HG03469 (cell line): ENCODE results near the gene ATP5IF1.

Experiments used
- ATAC-seq: cut with Tn5 transposase; IDR thresholded peaks from one replicate; pipeline ENCODE4 v1.9.1; 2021; ENCODE audit warnings: mild to moderate bottlenecking, moderate library complexity, moderate number of reproducible peaks; ENCODE audit not compliant: unreplicated experiment

ATP5IF1 gene

DNA sequence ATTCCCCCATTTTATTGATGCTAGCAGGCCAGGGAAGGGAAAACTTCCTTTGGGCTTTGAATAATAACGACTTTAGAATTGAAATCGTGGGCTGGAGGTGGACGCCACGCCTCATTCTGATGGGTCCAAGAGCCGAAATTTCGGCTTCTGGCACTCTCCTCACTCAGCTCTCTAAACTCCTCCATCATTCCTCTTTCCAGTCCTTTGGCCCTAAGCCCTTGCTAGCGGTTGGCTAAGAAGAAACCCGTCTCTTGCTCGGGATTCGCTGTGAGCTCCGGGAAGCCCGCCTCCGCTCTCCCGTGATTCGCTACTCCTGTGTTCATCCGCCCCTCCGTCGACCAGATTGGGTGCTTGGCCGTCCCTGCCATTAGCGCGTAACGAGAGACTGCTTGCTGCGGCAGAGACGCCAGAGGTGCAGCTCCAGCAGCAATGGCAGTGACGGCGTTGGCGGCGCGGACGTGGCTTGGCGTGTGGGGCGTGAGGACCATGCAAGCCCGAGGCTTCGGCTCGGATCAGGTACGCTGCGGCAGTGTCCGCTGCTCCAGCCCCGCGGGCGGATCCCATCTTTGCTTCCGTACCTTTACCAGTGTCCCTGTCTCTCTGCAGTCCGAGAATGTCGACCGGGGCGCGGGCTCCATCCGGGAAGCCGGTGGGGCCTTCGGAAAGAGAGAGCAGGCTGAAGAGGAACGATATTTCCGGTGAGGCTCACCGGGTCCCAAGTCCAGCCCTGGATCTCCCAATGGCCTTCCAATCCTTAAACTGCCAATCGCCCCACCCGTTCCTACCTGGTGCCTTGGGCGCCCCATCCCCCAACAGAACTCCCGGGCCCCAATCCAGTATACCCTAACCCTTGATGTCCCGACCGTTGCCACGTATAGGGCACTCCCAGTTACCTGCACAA is at the start of gene ATP5IF1:
Gene ATP5IF1, plus strand, starts transcription at position 370 of the 901 bp plus-strand sequence. Its CDS starts 60 bp downstream, at position 430.
- ATAC-seq, result peak; percentile 64

DNA sequence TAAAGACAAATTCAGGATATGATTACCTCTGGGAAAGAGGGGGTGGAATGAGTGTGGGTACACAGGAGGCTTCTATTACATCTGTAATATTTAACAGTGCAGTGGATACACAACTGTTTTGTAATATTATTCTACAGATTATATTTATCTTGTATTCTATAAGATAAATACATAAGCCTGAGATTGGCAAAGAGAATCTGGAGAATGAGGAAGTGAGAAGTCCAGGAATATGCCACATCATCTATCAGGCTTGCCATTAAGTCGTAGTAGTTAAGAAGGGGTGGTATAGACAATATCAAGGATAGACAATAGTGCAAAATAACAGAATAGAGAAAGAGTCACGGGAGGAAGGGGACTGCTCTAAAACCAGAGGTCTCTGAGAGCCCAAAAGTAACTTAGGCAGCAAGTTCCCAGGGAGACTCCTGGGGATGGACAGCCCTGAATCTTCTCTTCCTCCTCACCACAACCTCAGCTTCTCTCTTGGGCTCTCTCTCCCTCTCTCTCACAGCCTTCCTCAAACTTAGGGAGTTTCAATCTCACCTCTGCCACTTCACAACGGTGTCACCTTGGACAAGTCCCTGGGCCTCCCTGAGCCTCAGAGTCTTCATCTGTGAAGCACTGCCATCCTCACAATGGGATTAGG is 45.5 kb upstream of the ATP5IF1 start:
- no peak for ATAC-seq

DNA sequence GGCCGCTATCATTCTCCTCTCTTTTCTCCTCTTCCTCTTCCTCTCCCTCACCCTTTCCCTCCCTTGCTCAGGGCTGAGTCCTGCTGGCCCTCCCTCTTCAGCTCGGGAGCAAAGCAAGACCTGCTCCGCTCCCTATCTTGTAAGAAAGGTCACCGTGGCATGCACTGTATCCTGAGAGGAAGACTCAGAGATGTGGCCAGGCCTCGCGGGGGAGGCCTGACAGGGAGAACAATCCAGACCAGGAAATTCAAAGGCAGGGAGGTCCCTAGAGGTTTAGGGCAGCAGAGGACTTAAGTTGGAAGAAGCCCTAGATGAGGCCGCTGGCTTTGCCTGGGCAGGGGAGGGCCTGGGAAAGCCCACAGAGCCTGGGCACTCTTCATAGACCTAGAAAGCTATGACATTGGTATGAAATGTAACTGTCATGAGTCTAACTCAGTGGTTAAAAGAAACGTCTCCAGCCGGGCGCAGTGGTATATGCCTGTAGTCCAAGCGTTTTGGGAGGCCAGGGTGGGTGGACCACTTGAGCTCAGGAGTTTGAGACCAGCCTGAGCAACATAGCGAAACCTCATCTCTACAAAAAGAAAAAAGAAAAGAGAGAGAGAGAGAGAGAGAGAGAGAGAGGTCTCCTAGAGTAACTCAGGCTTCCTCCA is 44.8 kb upstream of the ATP5IF1 start:
- no peak for ATAC-seq

DNA sequence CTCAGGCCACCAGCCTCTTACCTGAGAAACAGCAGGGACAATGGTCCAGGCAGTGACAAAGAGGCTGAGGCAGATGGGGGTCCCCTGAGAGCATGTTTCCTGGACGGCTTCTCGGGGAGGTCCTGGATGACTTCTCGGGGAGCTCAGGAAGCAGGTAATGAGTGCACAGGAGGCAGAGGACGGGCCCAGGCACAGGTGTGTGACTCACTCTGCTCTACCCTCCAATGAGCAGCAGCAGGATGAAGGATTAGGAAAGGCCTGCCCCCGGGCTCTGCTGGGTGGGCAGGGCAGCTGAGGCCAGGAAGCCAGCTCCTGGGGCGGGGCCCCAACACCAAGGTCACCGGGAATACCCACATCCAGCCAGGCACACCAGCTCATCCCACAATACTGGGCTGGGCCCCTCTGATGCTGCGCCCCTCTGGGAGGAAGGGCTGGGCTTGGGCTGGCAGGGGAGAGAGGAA is 42.2 kb upstream of the ATP5IF1 start:
- no peak for ATAC-seq

DNA sequence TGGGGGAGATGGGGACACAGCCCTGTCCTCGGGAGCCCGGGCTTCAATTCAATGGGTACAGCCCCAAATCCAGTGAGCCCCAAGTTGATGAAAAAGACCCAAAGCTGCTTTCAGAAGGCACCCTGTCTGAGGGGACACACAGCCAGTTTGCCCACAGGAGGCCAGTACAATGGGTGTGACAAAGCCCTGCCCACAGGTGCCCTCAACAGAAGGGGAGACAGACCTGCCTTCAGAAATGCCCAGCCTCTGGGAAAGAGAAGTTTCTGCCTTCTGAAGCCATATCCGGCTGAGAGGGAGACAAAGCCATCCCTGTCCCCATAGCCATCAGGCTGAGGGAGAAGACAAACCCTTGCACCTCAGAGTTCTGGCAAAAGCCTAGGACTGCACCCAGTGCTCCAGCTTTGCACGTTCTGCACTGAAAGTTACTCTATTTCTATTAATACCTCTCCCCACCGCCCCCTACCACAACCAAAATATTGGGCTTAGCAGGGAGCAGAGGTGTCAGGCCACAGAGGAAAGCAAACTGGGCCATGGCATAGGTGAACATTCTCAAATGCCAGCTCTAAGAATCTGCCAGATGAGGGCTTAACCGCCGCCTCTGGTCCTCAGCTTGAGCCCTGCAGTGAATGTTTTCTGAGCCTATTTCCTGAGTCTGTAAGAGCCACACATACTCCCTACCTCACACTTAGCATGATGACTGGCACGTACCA is 41.4 kb upstream of the ATP5IF1 start:
- no peak for ATAC-seq

DNA sequence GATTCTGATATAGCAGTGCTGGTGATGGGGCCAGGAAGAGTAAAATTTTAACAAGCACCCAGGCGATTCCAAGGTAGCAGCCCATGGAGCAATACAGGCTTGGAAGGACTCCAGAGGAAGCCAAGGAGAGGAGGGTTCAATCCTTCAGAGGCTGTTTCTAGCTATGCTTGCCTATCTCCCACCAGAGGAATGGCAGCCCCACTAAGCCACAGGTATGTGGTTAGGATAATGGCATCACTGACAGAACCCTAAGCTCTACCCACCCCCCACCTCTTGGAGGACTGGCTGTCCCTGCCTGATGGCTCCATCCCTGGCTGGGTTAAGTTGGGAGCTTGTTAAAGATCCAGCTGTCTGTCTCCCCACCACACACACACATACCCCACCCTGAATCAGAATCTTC is 40.1 kb upstream of the ATP5IF1 start:
- ATAC-seq, result no peak

DNA sequence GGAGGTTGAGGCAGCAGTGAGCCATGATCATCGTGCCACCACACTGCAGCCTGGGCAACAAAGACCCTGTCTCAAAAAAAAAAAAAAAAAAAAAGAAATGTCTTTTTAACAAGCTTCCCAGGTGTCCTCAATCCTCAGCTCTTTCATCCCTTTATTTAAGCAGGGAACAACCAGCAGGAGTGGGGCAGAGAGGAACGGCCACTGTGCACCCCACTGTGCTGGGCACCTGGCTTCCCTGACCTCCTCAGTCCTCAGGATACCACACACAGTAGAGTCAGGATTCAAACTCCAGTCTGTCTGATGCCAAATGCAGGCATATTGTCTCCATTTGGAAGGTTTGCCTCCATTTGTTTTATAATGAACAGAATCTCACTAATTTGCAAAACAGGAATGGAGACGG is 39.6 kb upstream of the ATP5IF1 start:
- no peak for ATAC-seq

DNA sequence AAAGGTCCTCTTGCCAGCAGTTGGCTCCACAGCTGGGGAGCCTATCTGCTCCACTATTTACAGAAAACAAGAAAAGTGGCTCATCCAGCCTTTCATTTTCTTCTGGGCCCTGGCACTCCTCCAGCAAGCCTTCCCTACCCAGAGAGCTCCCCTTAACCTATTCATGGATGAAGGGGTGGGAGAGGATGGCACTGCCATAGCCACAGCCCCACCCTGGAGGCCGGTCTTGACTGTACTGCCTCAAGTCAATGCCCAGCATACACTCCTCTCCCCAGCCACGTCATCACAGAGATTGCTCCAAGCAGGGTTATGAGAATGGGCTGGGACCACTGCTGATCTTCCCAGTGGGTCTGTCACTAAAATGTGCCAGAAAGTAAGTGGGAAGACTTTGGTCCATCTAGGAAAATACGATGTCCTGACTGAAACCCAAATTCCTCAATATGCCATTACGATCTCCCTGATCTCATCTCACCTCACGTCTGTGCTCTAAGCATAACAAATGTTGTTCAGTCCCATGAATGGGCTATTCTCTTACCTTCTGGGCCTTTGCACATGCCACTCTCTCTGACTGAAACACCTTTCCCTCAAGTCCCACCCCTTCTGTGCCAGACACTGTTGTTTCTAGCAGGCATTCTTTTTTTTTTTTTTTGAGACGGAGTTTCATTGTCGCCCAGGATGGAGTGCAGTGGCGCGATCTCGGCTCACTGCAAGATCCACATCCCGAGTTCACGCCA is 38.1 kb upstream of the ATP5IF1 start:
- no peak for ATAC-seq

DNA sequence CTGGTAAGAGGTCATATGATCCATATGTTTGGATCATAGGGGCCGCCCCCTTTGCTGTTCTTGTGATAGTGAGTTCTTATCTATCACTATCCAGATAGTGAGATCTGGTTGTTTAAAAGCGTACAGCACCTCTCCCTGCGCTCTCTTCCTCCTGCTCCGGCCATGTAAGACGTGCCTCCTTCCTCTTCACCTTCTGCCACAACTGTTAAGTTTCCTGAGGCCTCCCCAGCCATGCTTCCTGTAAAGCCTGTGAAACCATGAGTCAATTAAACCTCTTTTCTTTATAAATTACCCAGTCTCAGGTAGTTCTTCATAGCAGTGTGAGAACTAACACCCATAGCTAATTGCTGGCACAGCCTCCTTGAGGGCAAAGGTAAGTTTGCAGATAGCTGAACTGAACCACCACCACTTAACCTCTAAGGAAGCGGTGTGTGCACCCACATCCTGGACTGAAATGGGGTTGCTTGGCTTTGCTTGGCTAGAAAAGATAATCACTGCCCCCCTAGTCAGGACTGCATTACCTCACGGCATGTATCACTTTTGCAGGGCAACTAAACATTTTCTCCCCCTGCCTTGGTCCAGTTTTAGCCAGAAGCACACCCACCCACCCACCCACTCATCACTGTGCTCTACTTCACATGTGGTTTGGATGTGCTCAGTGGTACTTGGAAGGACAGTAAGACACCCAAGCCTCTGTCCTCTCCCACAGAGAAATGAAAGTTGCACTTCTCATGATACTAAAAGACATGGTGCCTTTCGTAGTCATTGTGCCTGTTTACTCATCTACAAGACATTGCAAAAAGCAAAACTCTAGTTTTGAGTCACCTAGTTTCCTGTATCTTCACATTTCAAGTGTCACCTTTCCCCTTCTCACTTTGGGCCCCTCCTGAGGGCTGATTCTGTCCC is 36.3 kb upstream of the ATP5IF1 start:
- peak; percentile 82 for ATAC-seq

DNA sequence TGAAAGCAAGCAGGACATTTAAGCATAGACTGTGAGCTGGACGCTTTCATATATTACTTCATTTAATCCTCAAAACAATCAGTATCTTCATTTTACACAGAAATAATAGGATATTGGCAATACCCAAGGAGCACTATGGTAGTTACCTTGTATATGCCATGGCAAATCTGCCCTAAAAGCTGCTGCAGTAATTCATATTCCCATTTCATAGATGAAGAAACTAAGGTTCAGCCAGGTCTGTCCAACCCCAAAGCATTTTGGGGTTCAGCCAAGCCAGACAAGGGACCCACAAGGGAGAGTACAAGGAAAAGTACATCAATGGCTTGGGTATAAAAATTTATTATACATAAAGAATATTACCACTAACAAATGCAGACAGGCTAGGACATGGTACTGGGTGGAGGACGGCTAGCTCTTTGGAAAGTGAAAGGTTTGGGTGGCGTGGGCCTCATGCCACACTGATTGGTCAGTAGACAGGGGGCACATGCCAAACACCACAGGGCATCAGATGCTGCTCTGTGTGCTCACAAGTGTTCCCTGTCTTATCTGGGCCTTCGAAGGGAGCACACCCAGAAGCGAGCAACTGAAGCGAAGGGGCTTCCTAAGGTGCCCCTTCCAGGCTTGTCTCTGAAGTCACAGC is 35.6 kb upstream of the ATP5IF1 start:
- no peak for ATAC-seq

DNA sequence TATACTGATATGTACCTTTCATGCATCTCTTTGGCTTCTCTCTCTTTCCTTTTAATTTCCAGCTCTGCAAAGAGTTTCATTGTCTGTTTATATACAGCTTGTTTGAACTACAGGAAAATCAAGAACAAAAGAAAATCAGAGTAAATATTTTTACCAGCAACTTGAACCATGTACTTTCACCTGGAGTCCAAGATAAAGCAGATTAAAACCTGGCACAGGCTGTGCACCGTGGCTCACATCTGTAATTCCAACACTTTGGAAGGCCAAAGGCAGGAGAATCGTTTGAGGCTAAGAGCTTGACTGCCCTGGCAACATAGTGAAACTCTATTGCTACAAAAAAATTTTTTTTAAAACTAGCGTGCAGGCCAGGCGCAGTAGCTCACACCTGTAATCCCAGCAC is 30.7 kb upstream of the ATP5IF1 start:
- ATAC-seq, result no peak

DNA sequence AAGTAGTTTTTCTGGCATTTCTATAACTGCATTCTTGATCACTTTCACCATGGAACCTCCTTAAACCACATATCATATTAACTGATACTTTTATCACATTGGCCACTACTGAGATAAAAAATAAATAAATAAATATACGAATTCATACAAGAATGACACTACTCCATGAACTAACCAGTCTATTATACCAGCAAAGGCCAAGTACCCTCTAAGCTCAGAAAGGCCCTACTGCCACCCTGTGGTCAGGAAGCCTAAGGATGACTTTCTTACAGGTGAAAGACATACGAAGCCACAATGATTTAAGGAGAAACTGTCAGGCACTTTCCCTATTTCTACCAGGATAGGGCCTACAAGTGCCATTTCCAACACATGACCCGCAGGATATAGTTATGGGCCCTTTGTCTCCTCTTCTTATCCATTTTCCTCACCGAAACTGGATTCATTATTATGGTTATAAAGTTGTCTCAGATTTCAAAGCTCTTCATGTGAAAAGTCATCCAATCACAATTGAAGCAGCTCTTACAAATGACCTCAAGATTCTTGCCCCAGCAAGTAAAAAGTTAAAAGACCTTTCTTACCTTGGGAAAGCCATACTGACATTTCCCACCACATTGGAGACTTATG is 27.0 kb upstream of the ATP5IF1 start:
- ATAC-seq, result no peak

DNA sequence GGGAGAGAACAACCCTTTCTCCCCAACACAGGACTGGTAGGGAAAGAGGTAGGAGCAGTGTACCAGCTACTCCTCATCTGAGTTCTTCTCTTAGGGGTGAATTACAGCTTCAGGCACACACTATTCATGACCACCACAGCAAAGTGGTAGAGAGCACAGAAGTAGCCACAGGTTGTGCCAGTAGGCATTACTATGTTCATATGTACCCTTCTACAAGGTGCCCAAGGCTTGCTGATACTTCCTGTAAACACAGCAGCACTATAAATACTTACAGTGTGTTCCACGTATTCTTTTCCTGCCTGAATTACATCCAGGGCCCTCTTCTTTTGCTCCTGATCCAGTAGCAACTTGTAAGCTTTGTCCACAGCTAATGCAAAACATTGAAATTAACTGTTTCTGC is 26.2 kb upstream of the ATP5IF1 start:
- no peak for ATAC-seq

DNA sequence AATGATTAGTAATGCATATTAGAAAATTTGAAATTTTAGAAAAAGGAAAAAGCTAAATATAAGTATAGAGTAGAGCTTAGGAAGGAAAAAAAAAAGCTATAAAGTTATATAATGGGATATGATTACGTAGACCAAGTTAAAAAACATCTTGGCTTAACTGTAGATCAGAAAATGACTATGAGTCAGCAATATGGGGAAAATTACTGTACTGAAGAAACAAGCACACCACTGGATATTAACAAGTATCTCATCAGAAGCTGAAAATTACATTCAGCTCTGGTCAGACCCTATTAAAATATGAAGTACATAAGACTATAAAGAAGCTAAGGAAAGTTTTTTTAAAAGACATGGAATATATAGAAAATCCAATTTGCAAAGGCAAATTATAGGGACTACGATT is 22.6 kb upstream of the ATP5IF1 start:
- no peak for ATAC-seq

DNA sequence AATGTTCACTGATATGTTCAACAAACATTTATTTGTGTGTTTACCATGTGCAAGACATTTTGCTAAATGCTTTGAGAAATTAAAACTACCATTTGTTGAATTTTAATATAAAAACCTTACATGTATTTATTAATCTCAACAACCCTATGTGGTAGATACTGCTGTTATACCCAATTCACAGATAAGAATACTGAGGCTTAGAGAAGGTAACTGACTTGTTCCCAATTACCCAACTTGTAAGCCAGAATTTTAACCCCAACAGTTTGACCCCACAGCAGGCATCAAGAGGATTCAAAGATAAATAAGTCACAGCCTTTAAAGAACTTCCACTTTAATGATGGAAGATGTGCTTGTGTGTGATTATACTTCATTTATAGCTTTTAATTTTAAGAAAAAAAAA is 6.8 kb upstream of the ATP5IF1 start:
- no peak for ATAC-seq

DNA sequence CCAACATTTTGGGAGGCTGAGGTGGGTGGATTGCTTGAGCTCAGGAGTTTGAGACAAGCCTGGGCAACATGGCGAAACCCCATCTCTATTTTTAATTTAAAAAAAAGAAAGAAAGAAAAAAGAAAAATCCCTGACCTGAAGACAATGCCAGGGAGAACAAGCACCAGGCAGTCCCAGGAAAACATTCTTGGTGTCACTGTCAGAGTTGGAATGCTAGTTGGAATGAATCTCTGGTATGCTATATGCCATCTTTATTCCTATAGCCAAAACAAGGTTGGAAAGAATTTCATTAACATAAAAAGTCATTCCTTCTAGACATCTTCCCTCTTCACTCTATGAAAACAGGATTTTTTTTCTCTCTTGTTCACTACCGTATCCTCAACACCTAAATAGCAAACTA is 5.9 kb upstream of the ATP5IF1 start:
- ATAC-seq, result no peak

DNA sequence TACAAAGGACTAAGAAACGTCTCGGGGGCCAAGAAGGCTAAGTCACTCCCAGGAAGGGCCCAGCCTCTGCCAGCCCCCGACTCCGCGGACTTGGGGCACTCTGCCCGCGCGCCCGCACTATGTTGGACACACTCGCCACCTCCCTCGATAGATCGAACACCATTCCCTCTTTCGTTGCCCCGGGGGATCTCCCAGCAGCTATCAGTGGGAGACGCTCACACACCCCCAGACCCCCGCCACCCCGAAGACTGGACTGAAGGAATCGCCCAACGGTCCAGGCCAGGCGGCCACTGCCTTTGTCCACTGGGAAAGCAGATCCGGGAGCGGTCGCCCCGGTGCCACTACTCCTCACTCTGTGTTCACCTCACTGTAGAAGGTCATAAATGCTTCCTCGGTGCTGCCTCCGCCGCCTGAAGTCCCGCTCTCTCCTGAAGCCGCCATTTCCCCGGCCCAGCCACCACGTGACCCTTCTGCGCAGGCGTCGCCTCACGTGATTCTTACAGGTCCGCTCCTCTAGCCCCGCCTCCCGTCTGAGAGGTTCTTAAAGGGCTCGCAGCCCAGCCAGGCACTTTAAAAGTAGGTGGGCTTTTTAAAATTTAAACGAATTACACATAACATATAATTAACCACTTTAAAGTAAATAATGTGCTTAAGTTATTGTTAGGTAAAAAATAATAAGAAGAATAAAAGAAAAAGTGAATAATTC is 3.2 kb upstream of the ATP5IF1 start, which contains the start of gene DNAJC8:
Gene DNAJC8, minus strand, starts transcription at position 472 of the 706 bp plus-strand sequence. Its CDS starts 31 bp downstream, at position 441.
- no peak for ATAC-seq

DNA sequence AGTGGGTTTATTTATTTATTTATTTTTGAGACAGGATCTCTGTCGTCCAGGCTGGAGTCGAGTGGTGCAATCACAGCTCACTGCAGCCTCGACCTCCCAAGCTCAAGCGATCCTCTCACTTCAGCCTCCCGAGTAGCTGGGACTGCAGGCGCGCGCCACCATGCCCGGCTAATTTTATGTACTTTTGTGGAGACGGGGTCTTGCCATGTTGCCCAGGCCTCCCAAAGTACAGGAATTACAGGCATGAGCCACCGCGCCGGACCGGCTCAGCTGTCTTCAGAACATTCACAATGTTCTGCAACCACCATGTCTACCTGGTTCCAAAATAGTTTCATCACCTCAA is 2.7 kb upstream of the ATP5IF1 start:
- ATAC-seq, result no peak
